H9 (cell line): ENCODE measurements around the gene SLC6A2. TPM values are rescaled to one million over a fixed set of nuclear protein-coding genes. Genes with fewer than 3 reads are reported as not detected.

Source experiments
- DNase-seq: peaks from one replicate; pipeline ENCODE4 v3.0.0-alpha.2; 2017
- H2AFZ ChIP-seq: one replicate; pipeline ENCODE4 v1.6.1; 2013; ENCODE audit warnings: mild to moderate bottlenecking, low read length, control low read depth, moderate library complexity
- H2AK5ac ChIP-seq: 2 replicates; pipeline ENCODE4 v1.6.1; 2013; ENCODE audit warnings: low read length, control low read depth, mixed read lengths; ENCODE audit not compliant: insufficient read length
- H2BK120ac ChIP-seq: one replicate; pipeline ENCODE4 v1.6.1; 2013; ENCODE audit warnings: low read depth, mild to moderate bottlenecking, low read length, control low read depth, inconsistent platforms; ENCODE audit not compliant: poor library complexity, severe bottlenecking
- H2BK12ac ChIP-seq: 2 replicates; pipeline ENCODE4 v1.6.1; 2013; ENCODE audit warnings: low read length, control low read depth, mixed read lengths, low read depth; ENCODE audit not compliant: insufficient read length
- H2BK15ac ChIP-seq: 2 replicates; pipeline ENCODE4 v1.6.1; 2013; ENCODE audit warnings: low read depth, low read length, control low read depth
- H2BK20ac ChIP-seq: one replicate; pipeline ENCODE4 v1.6.1; 2013; ENCODE audit warnings: low read depth, mild to moderate bottlenecking, low read length, control low read depth, inconsistent platforms; ENCODE audit not compliant: poor library complexity, severe bottlenecking
- H2BK5ac ChIP-seq: 2 replicates; pipeline ENCODE4 v1.6.1; 2013; ENCODE audit warnings: low read length, control low read depth, mixed read lengths; ENCODE audit not compliant: insufficient read length
- H3K14ac ChIP-seq: 2 replicates; pipeline ENCODE4 v1.6.1; 2013; ENCODE audit warnings: low read length, control low read depth; ENCODE audit not compliant: insufficient read depth
- H3K18ac ChIP-seq: 2 replicates; pipeline ENCODE4 v1.6.1; 2013; ENCODE audit warnings: low read depth, mild to moderate bottlenecking, mixed read lengths, low read length, control low read depth; ENCODE audit not compliant: insufficient read length
- H3K23ac ChIP-seq: 2 replicates; pipeline ENCODE4 v1.6.1; 2013; ENCODE audit warnings: low read length, control low read depth, mixed read lengths, low read depth; ENCODE audit not compliant: insufficient read length
- H3K23me2 ChIP-seq: 2 replicates; pipeline ENCODE4 v1.6.1; 2013; ENCODE audit warnings: low read depth, mild to moderate bottlenecking, mixed read lengths, low read length, control low read depth; ENCODE audit not compliant: insufficient read length, poor library complexity, severe bottlenecking
- H3K27ac ChIP-seq: 2 replicates; pipeline ENCODE4 v1.5.1; 2013; ENCODE audit warnings: low read length, control low read depth, mixed read lengths, low read depth; ENCODE audit not compliant: insufficient read length
- H3K27me3 ChIP-seq: 2 replicates; pipeline ENCODE4 v1.6.1; 2013; ENCODE audit warnings: low read length, control low read depth, inconsistent platforms; ENCODE audit not compliant: insufficient read depth
- H3K4ac ChIP-seq: 2 replicates; pipeline ENCODE4 v1.6.1; 2013; ENCODE audit warnings: low read depth, mild to moderate bottlenecking, control low read depth, inconsistent platforms, low read length, moderate library complexity
- H3K4me1 ChIP-seq: 2 replicates; pipeline ENCODE4 v1.6.1; 2013; ENCODE audit warnings: low read length, control low read depth, inconsistent platforms; ENCODE audit not compliant: insufficient read depth
- H3K4me2 ChIP-seq: 2 replicates; pipeline ENCODE4 v1.6.1; 2013; ENCODE audit warnings: low read length, control low read depth, mixed read lengths; ENCODE audit not compliant: insufficient read length, insufficient read depth
- H3K56ac ChIP-seq: 2 replicates; pipeline ENCODE4 v1.6.1; 2013; ENCODE audit warnings: low read depth, mild to moderate bottlenecking, mixed read lengths, low read length, control low read depth; ENCODE audit not compliant: insufficient read length
- H3K79me1 ChIP-seq: 2 replicates; pipeline ENCODE4 v1.6.1; 2013; ENCODE audit warnings: low read depth, mild to moderate bottlenecking, moderate library complexity, low read length, control low read depth, inconsistent platforms; ENCODE audit not compliant: insufficient read depth, poor library complexity, severe bottlenecking
- H3K79me2 ChIP-seq: 2 replicates; pipeline ENCODE4 v1.6.1; 2013; ENCODE audit warnings: low read length, control low read depth, inconsistent platforms; ENCODE audit not compliant: insufficient read depth
- H3K9ac ChIP-seq: 2 replicates; pipeline ENCODE4 v1.6.1; 2013; ENCODE audit warnings: low read length, control low read depth, mixed read lengths; ENCODE audit not compliant: insufficient read length; ENCODE audit errors: extremely low read depth
- H3K9me3 ChIP-seq: one replicate; pipeline ENCODE4 v1.6.1; 2013; ENCODE audit warnings: low read depth, low read length, inconsistent platforms; ENCODE audit not compliant: control insufficient read depth
- H3T11ph ChIP-seq: one replicate; pipeline ENCODE4 v1.6.1; 2013; ENCODE audit warnings: mild to moderate bottlenecking, low read length, control low read depth, inconsistent platforms
- H4K20me1 ChIP-seq: one replicate; pipeline ENCODE4 v1.6.1; 2013; ENCODE audit not compliant: control insufficient read depth, insufficient read length, insufficient read depth
- H4K5ac ChIP-seq: 2 replicates; pipeline ENCODE4 v1.6.1; 2013; ENCODE audit warnings: low read depth, mild to moderate bottlenecking, mixed read lengths, low read length, control low read depth; ENCODE audit not compliant: insufficient read length
- H4K8ac ChIP-seq: replicated peaks from 2 replicates; pipeline ENCODE4 v1.6.1; 2013; ENCODE audit warnings: low read length, control low read depth, mixed read lengths, low read depth; ENCODE audit not compliant: insufficient read length
- H4K91ac ChIP-seq: 2 replicates; pipeline ENCODE4 v1.6.1; 2013; ENCODE audit warnings: low read depth, mild to moderate bottlenecking, moderate library complexity, mixed read lengths, low read length, control low read depth; ENCODE audit not compliant: insufficient read length
- H3K27ac Mint-ChIP-seq, 3 experiments: 2 replicates in 2 of 3; 3 replicates in 1 of 3; pipeline ENCODE4 v1.8.0; 2020 to 2021; ENCODE audit warnings: mixed read lengths in 3 of 3, mild to moderate bottlenecking in 1 of 3, moderate library complexity in 1 of 3
- H3K27me3 Mint-ChIP-seq: 2 replicates; pipeline ENCODE4 v1.8.0; 2021; ENCODE audit warnings: low read depth, mild to moderate bottlenecking, moderate library complexity, mixed read lengths
- H3K36me3 Mint-ChIP-seq, 3 experiments: 2 replicates in 2 of 3; 3 replicates in 1 of 3; pipeline ENCODE4 v1.8.0; 2020 to 2021; ENCODE audit warnings: low read depth in 3 of 3, mixed read lengths in 3 of 3; ENCODE audit not compliant: insufficient read depth in 1 of 3
- H3K4me1 Mint-ChIP-seq, 2 experiments: 2 replicates each; pipeline ENCODE4 v1.8.0; 2020; ENCODE audit warnings: mixed read lengths in 2 of 2
- H3K4me3 Mint-ChIP-seq, 2 experiments: 2 replicates in 1 of 2; 3 replicates in 1 of 2; pipeline ENCODE4 v1.8.0; 2020 to 2021; ENCODE audit warnings: mild to moderate bottlenecking in 2 of 2, mixed read lengths in 2 of 2, moderate library complexity in 1 of 2
- H3K9me3 Mint-ChIP-seq, 2 experiments: 2 replicates in 1 of 2; 3 replicates in 1 of 2; pipeline ENCODE4 v1.8.0; 2020; ENCODE audit warnings: mild to moderate bottlenecking in 2 of 2, mixed read lengths in 2 of 2, moderate library complexity in 1 of 2
- CTCF ChIP-seq: fragments of 200-600 bp; sonication (generic); conservative IDR thresholded peaks from 3 replicates; pipeline ENCODE4 v1.8.0; 2021; ENCODE audit warnings: antibody characterized with exemption, mild to moderate bottlenecking
- WGBS: extraction: QIAGEN DNeasy Blood & Tissue Kit; methylation state at CpG from one replicate; pipeline ENCODE4 v1.1.7; 2013; ENCODE audit warnings: missing lambda C conversion rate, low lambda C conversion rate, mixed read lengths; ENCODE audit not compliant: insufficient read length; ENCODE audit errors: extremely low coverage; 5-methylcytosine and 5-hydroxymethylcytosine counted together
- long read RNA-seq: library from polyadenylated mRNA; unstranded; transcript quantifications from one replicate; pipeline ENCODE4 v2.0.0, GENCODE V29; 2020
- total RNA-seq: library from RNA; stranded (reverse); gene quantifications from 2 replicates; pipeline ENCODE4 v1.2.1, GENCODE V29; 2021

Gene SLC6A2
- total RNA-seq = 0.24 TPM in 1 of 2 replicates, not detected in the other
- long read RNA-seq = 0 reads

GRCh38 chr16:55655897-55656681, at the start of gene SLC6A2:
SLC6A2 (plus strand) TSS chr16:55655988; CDS start chr16:55656695, 707 bp downstream.
- H3K56ac ChIP-seq = no peak within 1 kb of the TSS
- H2BK20ac ChIP-seq = no peak within 1 kb of the TSS
- H3K4me3 Mint-ChIP-seq = peak within 1 kb of the TSS; percentile 70 to 87
- H4K20me1 ChIP-seq = no peaks in the 10 kb centered on the region
- peaks cover 0 to 3% of the 10 kb centered on the region in 2 experiments; a peak in 2 of 5 replicates for H3K9me3 Mint-ChIP-seq
- H3K79me1 ChIP-seq = no peaks in the 10 kb centered on the region
- no peaks in the 10 kb centered on the region for H3K9me3 ChIP-seq
- no CpG with 5 or more reads among the region's 71 CpGs for WGBS
- H3K4ac ChIP-seq = no peak within 1 kb of the TSS
- no peak within 1 kb of the TSS for H2AK5ac ChIP-seq
- H3K27me3 ChIP-seq = peaks cover 40% of the 10 kb centered on the region; the same call in 1 of the 2 replicates
- H2BK15ac ChIP-seq = no peak within 1 kb of the TSS
- no peak within 1 kb of the TSS for H3K18ac ChIP-seq
- no peak within 1 kb of the TSS; the same call in 1 of the 2 replicates for H3K14ac ChIP-seq
- peaks cover 51% of the 10 kb centered on the region for H3K27me3 Mint-ChIP-seq
- peaks cover 5 to 7% of the 10 kb centered on the region in 2 experiments for H3K4me1 Mint-ChIP-seq
- H2BK12ac ChIP-seq = no peak within 1 kb of the TSS
- H3K9ac ChIP-seq = no peak within 1 kb of the TSS
- H3K27ac ChIP-seq = no peak within 1 kb of the TSS
- no peak within 1 kb of the TSS for H4K5ac ChIP-seq
- TF ChIP-seq CTCF = peak; percentile 49
- no peak within 1 kb of the TSS for H2BK120ac ChIP-seq
- DNase-seq = peak; percentile 78
- H3K23ac ChIP-seq = no peak within 1 kb of the TSS
- H4K91ac ChIP-seq = no peak within 1 kb of the TSS
- no peak within 1 kb of the TSS for H4K8ac ChIP-seq
- peaks cover 10% of the 10 kb centered on the region for H3K23me2 ChIP-seq
- no peaks in the 10 kb centered on the region for H3K79me2 ChIP-seq
- no peak within 1 kb of the TSS for H2AFZ ChIP-seq
- H3K27ac Mint-ChIP-seq = no peak within 1 kb of the TSS
- no peak within 1 kb of the TSS for H3T11ph ChIP-seq
- no peak within 1 kb of the TSS for H2BK5ac ChIP-seq
- peak within 1 kb of the TSS; percentile 63 for H3K4me2 ChIP-seq
- no peaks in the 10 kb centered on the region for H3K36me3 Mint-ChIP-seq
- no peaks in the 10 kb centered on the region for H3K4me1 ChIP-seq
